DOHH2 (cell line): ENCODE results near the gene L3MBTL4.

Experiments
- EZH2phosphoT487 ChIP-seq: fragments of 200-600 bp; sonication (generic); IDR thresholded peaks from 2 replicates; pipeline ENCODE4 v1.6.1; 2017; ENCODE audit warnings: borderline replicate concordance, mild to moderate bottlenecking, antibody characterized with exemption, low read length, moderate library complexity, mixed read lengths
- TF ChIP-seq, protein P1 (sequence below): fragments of 200-600 bp; sonication (generic); IDR thresholded peaks from one replicate; pipeline ENCODE4 v1.5.1; 2014; ENCODE audit warnings: antibody characterized with exemption, mild to moderate bottlenecking, low read depth, low read length; ENCODE audit not compliant: poor library complexity, severe bottlenecking

DNA sequence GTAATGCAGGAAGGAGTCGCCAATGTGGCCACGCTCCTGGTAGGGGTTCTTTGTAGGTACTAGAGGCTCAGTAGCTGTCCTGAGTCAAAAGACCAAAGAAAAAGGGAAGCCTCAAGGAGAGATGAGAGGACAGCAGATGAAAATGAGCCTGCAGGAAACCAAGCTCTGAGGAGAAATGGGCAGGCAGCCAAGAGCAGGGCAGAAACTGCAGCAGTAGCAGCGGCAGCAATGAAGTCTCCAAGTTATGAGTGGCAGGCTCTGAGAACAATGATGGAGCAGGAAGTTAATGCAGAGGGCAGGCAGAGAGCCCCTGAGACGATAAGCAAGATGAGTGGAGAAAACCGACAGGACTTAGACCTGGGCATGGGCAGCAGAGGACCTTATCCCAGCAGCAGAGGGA, 471.2 kb downstream of the L3MBTL4 start:
- TF ChIP-seq, protein P1, sequence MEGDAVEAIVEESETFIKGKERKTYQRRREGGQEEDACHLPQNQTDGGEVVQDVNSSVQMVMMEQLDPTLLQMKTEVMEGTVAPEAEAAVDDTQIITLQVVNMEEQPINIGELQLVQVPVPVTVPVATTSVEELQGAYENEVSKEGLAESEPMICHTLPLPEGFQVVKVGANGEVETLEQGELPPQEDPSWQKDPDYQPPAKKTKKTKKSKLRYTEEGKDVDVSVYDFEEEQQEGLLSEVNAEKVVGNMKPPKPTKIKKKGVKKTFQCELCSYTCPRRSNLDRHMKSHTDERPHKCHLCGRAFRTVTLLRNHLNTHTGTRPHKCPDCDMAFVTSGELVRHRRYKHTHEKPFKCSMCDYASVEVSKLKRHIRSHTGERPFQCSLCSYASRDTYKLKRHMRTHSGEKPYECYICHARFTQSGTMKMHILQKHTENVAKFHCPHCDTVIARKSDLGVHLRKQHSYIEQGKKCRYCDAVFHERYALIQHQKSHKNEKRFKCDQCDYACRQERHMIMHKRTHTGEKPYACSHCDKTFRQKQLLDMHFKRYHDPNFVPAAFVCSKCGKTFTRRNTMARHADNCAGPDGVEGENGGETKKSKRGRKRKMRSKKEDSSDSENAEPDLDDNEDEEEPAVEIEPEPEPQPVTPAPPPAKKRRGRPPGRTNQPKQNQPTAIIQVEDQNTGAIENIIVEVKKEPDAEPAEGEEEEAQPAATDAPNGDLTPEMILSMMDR = no peak
- no peak for TF ChIP-seq EZH2phosphoT487
